NCI-H446 treated with DMSO at 0.1 percent for 48 hours (cell line): ENCODE measurements around the gene MCTP1.
"Not testable (repeated sequence)": the region's sequence is repeated elsewhere in the genome, so short reads cannot be mapped to it uniquely, and the experiment has no call there.

ENCODE experiments used
- DNase-seq: peaks from one replicate; lab custom pipeline; 2025; lab: John Stamatoyannopoulos, UW

The MCTP1 gene

DNA sequence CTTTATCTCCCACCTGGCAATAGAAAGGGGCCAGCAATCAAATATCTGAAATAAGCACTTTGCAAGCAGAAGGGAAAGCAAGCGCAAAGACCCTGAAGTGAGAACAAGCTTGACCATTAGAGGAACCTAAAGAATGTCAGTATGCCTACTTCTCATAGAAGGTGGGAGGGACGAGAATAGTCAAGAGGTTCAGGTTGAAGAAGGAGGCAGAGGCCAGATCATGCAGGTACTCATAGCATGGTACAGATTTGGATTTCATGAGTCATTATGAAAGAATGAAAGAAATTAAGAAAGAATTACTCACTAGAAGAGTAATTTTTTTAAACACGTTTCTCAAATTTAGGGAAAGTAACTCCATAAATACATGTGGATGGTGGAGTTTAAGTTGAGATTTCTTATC lies 33.7 kb downstream of the MCTP1 start:
- DNase-seq, result no peak

DNA sequence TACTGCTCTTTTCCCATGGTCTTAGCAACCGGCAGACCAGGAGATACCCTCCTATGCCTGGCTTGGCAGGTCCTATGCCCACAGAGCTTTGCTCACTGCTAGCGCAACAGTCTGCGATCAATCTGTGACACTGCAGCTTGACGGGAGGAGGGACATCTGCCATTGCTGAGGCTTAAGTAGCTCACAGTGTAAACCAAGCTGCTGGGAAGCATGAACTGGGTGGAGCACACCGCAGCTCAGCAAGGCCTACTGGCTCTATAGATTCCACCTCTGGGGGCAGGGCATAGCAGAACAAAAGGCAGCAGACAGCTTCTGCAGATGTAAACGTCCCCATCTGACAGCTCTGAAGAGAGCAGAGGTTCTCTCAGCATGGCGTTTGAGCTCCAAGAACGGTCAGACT lies 40.4 kb downstream of the MCTP1 start:
- DNase-seq, result no peak

DNA sequence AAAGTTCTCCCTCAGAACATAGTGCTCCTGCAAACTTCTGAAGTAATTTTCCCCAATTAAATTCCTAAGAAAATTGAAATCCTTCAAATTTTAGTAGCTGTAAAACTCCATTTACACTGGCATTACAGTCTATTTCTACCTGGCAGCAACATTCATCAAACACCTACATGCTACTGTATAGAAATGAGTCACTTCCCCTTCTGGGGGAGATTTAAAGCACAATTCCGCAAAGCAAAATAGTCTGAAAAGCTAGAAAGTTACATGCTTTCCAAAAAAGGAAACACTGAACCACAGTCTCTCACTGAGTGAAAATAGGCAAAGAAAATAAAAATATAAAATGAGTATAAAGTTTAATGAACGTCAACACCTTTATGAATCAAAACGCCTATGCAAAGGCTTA lies 43.3 kb downstream of the MCTP1 start:
- DNase-seq, result no peak

DNA sequence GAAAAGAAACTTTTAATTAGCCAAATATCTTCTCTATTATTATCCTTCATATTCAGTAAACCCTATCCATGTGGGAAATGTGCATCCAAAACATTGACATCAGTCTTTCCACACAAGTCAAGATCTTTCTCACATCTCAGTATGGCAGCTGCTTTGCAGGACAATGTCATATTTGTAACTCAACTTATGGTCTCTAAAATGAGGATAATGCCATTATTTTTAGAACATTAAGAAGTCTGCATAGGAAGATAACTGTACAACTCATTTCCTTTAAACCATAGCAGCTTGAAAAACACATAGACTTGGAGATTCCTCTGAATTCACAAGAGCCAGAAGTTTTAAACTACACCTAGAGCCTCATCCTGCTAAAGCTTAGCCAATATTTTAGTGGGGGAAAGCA lies 43.7 kb downstream of the MCTP1 start:
- DNase-seq, result no peak

DNA sequence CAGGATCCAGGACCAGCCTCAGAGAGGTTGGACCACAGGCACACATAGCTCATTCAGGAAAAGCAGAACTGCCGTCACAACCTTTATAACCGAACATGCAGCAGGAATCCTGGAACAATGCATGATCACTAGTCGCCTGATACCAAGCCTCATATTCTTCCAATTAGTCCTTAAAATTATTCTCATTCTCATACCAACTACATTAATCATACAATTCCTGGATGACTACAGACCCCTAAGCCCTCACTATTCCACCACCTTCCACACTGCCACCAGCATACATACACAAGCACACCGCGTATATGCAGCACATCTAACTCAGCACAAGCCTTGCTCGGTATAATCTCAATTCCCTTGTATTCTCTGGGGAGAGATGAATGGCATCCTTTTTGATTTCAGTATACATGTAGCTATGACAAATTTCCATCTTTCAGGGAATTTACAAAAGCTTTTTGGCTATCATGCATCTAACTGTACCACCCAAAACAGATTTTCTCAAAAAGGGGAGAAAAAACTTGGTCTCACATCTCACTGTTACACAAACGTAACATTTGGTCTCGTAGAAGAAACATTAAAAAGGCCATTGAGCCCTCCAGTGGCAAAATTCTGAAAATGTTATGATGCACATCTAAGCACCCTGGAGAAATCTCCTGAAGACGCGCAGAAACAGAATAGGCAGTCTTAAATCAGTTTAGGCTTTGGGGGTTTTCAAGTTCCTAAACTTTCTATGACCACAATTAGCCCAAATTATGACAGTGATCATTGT lies 46.2 kb downstream of the MCTP1 start:
- no peak for DNase-seq

DNA sequence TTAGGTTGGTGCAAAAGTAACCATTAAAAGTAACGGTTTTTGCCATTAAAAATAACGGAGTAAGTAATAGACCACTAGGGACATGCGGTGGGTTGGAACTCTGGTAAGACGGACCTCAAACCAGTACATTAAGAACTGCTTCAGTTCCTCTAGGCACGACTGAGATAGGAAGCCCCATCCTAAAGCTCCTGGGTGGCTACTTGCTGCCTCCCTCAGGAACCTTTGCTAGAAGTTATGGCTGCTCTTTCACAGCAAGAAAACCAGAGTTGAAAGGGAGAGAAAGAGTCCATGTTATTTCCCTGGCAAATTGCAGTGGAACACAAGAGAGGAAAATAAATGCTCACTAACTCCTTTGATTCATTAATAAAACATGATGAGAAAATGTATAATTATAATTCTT lies 47.6 kb downstream of the MCTP1 start:
- no peak for DNase-seq

DNA sequence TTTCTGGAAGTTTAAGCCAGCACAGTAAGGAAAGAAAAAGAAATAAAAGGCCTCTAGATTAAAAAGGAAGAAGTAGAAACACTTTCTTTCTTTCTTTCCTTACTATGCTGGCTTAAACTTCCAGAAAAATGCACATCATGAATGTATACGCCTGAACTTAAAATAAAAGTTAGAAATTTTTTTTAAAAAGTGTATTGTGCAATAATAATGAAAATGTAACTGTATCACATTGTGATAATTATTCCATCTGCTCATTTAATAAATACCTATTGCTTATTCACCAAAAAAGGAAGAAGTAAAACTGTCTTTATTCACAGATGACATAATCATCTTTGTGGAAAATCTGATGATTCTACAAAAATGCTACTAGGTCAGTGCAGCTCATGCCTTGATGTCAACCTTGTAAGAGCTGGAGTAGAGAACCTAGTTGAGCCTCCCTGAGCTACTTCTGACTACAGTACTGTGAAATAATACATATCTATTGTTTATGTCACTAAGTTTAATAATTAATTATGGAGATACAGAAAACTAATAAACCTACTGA lies 49.4 kb downstream of the MCTP1 start:
- no peak for DNase-seq

DNA sequence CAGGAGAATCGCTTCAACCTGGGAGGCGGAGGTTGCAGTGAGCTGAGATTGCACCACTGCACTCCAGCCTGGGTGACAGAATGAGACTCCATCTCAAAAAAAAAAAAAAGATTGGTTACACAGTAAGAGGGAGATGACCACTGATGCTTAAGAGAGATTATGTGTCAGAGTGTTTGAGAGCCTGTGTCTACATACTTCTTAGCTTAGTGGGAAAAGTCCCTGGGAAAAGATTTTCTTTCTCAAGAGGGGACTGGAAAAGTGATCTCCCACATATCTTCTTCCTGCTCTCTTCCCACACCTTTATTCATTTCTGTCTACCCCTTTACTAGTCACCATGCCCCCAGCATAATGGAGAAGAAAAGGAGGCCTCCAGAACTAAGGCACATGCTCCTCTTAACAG lies 55.2 kb downstream of the MCTP1 start:
- DNase-seq, result no peak

DNA sequence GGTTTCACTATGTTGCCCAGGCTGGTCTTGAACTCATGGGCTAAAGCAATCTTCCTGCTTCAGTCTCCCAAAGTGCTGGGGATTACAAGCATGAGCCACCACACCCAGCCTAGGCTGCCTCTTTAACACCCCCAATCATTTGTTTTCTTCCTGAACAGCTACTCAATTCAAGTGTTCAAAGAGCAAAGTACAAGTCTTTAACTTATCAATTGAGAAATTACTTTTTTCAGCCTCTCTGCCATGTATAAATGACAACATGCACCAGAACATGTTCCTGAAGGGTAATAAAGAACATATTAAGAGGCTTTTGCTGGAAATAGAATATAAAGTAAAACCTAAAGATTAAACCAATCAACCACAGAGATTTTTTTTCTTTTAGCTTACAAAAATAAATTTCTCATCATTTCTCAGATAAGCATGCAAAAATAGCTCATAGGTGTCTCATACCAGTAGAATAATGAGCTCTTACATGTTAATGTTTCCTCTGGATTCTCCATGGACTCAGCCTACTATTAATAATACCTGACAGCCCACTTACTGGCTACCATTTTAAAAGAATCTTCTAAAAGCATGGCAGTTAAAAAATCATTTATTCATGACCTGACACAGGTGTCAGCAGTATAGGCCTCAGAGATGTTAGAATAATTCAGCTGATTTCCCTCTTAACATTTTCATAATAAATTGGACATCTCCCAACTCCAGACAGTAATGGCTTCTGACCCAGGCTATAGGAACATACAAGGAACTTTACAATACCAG lies 60.0 kb downstream of the MCTP1 start:
- no peak for DNase-seq

DNA sequence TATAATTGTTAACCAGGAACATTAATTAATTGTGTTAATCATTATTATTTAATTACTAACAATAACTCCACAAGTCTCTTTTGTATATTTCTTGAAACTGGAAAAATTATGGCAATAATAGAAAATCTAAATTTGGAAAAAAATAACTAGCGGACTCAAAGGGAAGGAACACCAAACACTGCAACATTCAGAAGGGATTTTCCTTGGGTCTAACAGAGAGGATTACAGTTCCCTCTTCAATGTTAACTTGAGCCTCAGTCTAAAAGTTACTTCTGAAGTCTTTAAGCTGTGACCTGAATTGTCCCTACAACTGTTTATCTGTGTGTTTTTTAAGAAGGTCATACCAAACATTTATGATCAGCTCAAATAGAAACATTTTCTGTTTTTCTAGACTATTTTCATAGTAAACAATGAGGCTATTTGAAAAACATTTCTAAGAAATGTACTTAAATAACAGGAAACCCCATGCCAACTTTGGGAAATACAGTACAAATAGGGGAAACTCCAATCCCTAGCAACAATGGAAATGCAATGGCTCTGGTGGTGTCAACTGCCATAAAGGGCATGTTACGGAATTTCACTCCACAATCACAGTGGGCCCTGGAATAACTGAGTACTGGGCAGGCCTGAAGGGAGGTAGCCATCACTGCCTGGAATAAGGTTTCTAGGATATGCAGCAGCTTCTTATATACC lies 61.2 kb downstream of the MCTP1 start:
- no peak for DNase-seq

DNA sequence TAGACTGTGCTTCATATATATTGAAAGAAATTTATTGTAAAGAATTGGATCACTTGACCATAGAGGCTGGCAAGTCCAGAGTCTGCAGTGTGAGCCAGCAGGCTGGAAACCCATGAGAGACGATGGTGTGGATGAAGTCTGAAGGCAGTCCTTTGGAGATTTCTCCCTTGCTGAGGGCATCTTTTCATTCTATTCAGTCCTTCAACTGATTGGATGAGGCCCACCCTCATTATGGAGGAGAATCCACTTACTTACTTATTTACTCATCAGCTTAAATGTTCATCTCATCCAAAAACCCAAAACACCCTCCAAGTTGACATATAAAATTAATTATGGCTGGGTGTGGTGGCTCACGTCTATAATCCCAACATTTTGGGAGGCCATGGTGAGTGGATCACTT lies 62.1 kb downstream of the MCTP1 start:
- no peak for DNase-seq

DNA sequence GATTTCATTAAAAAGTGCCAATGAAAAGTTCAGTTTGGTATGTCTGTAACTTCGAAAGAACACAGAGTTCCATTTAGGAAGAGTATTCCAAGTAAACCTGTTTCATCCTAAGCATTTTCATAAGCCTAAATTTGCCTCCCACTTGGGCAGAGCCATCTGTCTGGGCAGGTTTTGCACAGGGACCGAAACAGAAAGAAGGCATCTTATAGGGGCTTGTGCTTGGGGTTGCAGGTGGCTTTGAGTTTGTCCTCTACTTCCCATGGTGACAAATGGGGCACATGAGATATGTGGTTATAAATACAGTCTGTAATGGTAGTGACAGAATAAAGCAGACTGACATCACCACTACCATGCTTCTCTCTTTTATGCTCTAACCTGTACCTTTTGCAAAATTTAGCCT lies 63.7 kb downstream of the MCTP1 start:
- DNase-seq, result no peak

DNA sequence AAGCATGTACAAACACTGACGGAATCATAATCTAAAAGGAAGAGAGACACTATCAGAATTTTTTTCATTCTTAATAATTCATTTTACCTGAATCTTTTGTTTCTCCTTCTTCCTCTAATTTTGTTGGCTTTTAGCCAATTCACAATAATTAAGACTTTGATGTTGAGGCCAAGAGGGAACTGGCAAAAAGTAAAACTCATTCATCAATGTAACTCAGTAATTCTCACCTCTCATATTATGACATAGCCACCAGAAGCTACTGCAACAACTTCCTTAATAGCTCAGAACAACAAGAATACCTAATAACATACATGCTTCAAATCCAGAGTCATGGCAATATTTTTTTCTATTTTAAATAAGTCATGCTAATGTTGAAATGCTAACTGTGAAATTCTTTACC lies 64.5 kb downstream of the MCTP1 start:
- no peak for DNase-seq

DNA sequence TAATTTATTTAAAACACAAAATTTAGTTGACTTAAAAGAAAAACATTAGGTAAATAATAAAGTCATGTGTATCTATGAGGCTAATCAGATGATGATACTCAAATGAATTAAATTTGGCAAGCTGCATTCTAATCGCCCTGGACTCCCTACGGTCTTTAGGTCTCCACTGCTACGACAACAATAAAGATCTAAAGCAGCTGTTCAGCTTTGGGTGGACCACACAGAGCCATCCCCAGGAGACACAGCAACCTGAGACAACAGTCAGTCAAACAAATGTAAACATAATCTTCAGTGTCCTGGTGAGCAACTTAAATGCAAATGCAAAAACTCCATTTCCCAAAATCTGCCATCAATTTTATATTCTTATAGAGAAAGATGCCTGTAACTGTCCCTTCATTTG lies 65.5 kb downstream of the MCTP1 start:
- no peak for DNase-seq

DNA sequence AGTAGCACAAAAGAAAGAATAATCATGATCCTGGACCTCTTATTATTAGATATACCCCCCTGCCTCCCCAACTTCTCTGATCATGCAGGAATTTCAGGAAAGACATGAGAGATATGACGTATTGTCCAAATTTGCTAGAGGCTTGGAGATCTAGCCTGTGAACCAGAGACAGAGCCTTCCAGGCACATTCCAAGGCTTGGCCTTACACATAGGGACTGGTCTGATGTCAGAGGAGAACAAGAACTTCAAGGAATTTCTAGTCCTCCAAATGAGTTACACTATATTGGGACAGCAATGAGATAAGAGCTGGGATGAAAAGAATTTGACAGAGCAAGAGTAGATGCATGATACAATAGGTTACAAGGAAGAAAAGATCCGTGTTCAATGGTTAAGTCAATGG lies 67.0 kb downstream of the MCTP1 start:
- no peak for DNase-seq

DNA sequence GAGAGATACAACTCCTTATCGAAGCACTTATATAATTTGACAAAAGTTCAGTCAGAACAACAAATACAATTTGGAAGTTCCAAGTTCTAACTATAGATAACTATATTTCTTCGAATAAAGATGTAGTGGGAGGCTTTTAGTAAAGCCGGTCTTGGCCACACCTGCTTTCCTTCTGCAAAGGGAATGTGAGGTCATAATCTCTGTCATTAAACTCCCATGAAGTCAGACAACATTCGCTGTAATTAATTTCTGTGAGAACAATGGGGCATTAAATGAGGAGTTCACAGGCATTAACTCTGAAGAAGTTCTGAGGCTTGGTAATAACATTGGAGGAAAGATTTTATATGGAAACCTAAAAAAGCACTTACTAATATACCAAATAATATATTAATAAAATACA lies 67.5 kb downstream of the MCTP1 start:
- no peak for DNase-seq

DNA sequence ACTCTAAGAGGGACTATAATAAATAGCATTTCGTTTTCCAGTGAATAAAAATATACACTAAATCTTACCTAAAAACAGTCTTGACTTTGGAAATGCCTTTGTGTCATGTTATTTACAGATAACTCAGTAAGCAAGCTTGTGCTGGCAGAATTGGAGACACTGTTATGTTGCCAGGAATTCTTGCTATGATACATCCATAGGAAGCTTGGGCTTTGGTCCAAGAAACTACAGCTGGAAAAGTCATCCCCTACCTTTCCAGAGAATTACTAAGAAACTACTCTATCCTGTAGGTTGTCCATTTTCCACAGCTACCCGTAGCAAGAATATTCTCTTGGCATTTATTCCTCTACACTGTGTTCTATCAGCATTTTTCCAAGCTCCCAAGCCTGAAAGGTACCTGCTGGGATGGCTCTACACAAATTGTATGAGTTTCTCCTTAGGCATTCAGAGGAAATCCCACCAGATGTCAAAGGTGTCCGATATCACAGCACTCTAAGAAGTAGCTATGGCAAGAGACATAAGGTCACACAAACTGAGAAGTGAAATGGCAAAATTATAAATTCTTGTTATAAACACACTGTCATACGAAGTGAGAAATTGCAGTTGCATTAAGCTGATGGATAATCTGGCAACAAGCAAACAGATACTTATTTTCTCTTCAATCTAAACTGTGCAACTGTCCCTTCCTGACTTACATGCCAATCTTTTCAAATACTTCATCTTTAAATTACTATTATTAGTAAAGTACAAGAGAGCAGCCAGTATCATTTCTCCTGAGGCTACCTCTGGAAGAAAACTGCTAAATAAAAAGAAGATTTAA lies 68.5 kb downstream of the MCTP1 start:
- DNase-seq, result peak; percentile 21

DNA sequence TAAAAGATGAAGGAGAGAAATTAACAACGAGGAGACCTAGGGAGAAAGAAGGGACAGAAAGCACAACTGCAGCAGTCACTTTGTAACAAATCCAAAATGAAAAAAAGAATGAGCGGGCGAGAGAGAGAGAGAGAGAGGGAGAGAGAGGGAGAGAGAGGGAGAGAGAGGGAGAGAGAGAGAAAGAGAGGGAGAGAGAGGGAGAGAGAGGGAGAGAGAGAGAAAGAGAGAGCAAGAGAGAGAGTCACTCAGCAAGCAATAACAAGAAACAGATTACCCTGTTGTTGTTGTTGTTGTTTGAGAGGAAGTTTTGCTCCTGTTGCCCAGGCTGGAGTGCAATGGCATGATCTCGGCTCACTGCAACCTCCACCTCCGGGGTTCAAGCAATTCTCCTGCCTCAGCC lies 77.1 kb downstream of the MCTP1 start:
- not testable (repeated sequence) for DNase-seq

DNA sequence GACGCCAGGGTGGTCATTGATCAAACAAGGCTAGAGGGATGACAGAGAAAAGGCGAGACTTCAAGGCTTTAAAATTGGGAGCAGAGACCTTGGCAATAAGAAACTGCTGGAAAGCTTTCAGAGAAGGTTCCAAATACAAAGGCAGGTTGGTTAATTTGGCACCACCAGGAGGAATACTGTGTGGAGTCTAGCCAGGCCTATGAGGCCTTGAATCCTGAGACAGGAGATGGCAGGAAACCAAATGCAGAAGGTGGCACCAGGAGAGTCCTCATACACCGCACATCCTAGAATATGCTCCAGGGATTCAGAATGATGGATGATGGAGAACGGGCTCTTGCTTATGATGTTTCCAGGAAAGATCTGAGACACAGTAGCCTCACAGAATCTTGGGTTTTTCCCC lies 90.0 kb downstream of the MCTP1 start:
- DNase-seq, result peak; percentile 32

DNA sequence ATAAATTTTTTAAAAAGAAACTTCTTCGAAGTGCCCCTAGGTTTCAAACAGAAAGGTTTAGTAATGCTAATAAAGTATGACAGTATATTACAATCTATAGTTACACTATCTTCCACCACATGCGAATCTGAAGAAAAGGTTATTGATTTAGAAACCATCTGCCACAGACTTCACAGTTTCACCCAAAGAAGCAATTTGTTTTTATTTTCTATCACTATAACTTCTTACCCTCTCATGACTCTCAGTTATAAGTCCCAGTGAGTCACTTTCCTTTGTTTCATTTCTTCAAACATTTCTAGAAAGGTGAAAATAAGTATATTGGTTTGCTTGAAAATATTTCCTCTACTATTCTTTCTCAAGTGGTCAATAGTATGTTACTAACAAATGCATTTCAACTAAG lies 93.6 kb downstream of the MCTP1 start:
- no peak for DNase-seq

DNA sequence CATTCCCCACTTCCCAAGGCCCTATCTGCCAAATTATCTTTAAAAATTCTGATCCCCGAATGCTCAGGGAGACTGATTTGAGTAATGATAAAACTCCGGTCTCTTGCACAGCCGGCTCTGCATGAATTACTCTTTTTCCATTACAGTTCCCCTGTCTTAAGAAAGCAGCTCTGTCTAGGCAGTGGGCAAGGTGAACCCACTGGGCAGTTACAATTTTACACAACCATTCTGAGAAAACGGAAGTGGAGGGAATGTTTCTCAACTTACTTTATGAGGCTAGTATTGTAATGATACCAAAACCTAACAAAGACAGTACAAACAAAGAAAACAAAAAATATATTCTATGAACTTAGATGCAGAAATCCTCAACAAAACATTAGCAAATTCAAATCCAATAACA lies 100.0 kb downstream of the MCTP1 start:
- DNase-seq, result no peak

DNA sequence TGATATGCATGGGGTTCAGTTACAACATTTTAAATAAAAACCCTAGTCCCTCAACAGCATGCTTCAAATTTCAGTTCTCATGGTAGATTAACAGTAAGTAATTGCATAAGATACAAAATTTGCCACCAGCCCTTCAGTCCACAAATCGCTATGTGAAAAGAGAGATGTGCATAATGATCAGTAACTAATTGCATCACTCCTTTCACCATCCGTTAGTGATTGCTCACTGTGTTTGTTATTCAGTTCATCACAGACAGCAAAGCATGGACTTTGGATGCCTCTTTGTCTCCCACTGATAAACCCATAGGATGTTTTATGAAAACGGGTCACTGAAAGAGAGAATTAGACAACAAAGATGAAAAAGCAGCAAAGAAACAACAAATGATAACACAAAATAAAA lies 103.2 kb downstream of the MCTP1 start:
- DNase-seq, result no peak
